NT2/D1 (cell line): ENCODE results near the gene ZNF597.

Experiments used
- DNase-seq: peaks from one replicate; pipeline ENCODE4 v3.0.0-alpha.2; 2011; ENCODE audit warnings: low read depth, low spot score
- H3K27me3 ChIP-seq: 2 replicates; pipeline ENCODE4 v1.6.0; 2011; ENCODE audit warnings: mild to moderate bottlenecking; ENCODE audit not compliant: insufficient read length, insufficient read depth
- H3K36me3 ChIP-seq: 2 replicates; pipeline ENCODE4 v1.6.1; 2011; ENCODE audit warnings: mild to moderate bottlenecking, low read length, mixed read lengths; ENCODE audit not compliant: insufficient read depth, insufficient read length
- H3K4me1 ChIP-seq: 2 replicates; pipeline ENCODE4 v1.5.1; 2011; ENCODE audit not compliant: insufficient read depth, insufficient read length
- H3K4me3 ChIP-seq: 2 replicates; pipeline ENCODE4 v1.5.1; 2011; ENCODE audit warnings: low read depth; ENCODE audit not compliant: insufficient read length
- H3K9ac ChIP-seq: 2 replicates; pipeline ENCODE4 v1.6.0; 2011; ENCODE audit warnings: low read depth; ENCODE audit not compliant: insufficient read length
- H3K9me3 ChIP-seq: 2 replicates; pipeline ENCODE4 v1.5.1; 2011; ENCODE audit warnings: mild to moderate bottlenecking, low read length; ENCODE audit not compliant: insufficient read depth
- SUZ12 ChIP-seq: IDR thresholded peaks from 2 replicates; pipeline ENCODE4 v1.6.1; 2011; ENCODE audit not compliant: insufficient read length, insufficient read depth; ENCODE audit errors: extremely low read depth
- YY1 ChIP-seq: IDR thresholded peaks from 2 replicates; pipeline ENCODE4 v1.6.1; 2011; ENCODE audit not compliant: insufficient read length, insufficient read depth
- ZNF274 ChIP-seq: IDR thresholded peaks from 2 replicates; pipeline ENCODE4 v1.6.1; 2011; ENCODE audit warnings: mild to moderate bottlenecking, low read depth, low read length

Gene ZNF597, protein sequence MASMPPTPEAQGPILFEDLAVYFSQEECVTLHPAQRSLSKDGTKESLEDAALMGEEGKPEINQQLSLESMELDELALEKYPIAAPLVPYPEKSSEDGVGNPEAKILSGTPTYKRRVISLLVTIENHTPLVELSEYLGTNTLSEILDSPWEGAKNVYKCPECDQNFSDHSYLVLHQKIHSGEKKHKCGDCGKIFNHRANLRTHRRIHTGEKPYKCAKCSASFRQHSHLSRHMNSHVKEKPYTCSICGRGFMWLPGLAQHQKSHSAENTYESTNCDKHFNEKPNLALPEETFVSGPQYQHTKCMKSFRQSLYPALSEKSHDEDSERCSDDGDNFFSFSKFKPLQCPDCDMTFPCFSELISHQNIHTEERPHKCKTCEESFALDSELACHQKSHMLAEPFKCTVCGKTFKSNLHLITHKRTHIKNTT

DNA sequence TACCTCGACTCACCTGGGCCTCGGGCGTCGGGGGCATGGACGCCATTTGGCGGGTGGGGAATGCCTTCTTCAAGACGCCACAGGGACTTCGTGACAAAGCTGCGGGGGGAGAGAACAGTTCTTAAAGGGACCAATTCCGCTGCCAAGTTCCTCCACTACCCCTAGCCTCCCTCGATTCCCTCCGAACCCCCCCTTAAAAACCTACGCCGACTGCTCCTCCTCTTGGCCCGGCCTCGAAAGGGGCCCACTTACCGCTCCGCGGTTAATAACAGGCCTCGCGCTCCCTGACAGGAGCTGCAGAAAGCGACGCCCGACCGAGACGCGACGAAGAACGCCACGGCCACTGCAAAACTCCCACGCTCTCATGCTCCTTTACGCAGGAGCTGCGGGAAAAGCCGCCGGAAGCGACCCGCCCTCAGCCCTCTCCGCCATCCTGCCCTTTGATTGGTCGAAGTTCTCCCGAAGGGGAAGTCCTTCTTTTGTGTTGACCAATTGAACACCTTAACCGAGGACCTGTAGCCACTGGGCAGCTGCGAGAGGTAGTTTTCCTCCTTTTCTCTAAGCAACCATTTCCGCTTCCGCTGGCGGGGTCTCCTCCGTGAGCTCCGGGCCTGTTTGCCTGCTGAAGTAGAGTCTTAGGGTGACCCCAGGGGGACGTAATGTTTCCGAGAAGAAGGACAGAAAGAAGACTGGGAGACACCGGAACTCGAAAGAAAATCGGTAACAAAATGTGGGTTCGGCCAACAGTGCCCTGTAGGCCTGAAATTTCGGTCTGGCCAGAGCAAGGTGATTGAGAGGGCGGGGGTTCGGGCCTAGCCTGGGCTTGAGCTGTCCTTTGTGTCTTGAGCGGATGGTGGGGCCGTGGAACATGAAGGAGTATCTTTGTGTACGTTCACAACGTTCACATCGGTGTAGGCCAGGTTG lies at the start of gene ZNF597, which contains the start of gene NAA60:
Gene ZNF597 (minus strand): TSS at position 397 of the 924 bp plus-strand sequence. CDS start 351 bp downstream, at position 46.
Gene NAA60 (plus strand): TSS at position 573 of the 924 bp plus-strand sequence. CDS start 32,548 bp downstream, outside the sequence.
- Histone ChIP-seq H3K27me3 (no peaks in the 10 kb centered on the region), H3K4me1 (peaks cover 3% of the 10 kb centered on the region), H3K9ac (peak within 1 kb of the TSS; percentile 95), H3K4me3 (peak within 1 kb of the TSS; percentile 93), H3K36me3 (peaks cover 68% of the 10 kb centered on the region), H3K9me3 (peaks cover 4% of the 10 kb centered on the region; the same call in 1 of the 2 replicates)
- TF ChIP-seq YY1: no peak
- TF ChIP-seq ZNF274: no peak
- no peak for TF ChIP-seq SUZ12
- DNase-seq: peak; percentile 95

GRCh38 chr16:3492356-3492755 lies 49.1 kb upstream of the ZNF597 start:
- DNase-seq: no peak
- peak overlapping the region; percentile 32 for H3K9ac ChIP-seq
- H3K9me3 ChIP-seq: no peaks in the 10 kb centered on the region
- peaks cover 8% of the 10 kb centered on the region for H3K36me3 ChIP-seq
- H3K4me3 ChIP-seq: no peak overlapping the region
- no peaks in the 10 kb centered on the region for H3K27me3 ChIP-seq
- TF ChIP-seq SUZ12: no peak
- no peak for TF ChIP-seq YY1
- no peak for TF ChIP-seq ZNF274
- H3K4me1 ChIP-seq: peaks cover 18% of the 10 kb centered on the region

DNA sequence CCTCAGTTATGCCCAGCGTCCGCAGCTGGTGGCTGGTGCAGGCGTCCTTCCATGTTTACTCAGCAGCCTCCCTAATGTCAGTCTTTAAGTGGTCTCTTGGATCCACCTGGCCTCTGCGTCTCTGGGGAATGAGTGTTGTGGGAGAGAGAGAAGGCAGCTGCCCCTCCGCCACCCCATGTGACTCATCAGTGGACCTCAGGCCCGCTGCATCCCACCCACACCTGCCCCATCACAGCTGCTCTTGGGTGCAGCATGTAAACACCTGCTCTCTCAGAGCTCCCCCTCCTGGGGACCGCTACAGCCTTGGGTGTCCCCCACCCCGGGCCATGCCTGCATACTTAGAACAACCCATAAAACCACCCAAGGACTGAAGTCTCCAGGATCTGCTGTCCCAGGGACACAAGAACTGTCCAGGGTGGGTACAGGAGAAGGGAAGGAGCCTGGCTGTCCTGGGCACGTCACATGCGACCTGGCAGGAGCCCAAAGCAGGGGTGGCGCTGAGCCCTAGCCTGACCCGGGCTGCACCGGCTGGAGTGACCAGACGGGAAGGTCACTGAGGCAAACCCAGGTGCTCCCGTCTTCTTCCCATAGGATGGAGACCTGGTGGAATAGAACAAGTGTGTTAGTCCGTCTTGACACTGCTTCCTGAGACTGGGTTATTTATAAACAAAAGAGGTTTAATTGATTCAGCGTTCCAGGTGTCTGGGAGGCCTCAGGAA lies 47.8 kb upstream of the ZNF597 start:
- Histone ChIP-seq H3K27me3 (no peaks in the 10 kb centered on the region), H3K4me3 (no peak overlapping the region), H3K36me3 (peaks cover 20% of the 10 kb centered on the region), H3K9ac (no peak overlapping the region), H3K9me3 (no peaks in the 10 kb centered on the region), H3K4me1 (peaks cover 18% of the 10 kb centered on the region)
- no peak for TF ChIP-seq ZNF274
- no peak for DNase-seq

- H3K9me3 ChIP-seq: no peaks in the 10 kb centered on the region
- H3K36me3 ChIP-seq: peaks cover 43% of the 10 kb centered on the region
- TF ChIP-seq YY1: no peak
- no peak for TF ChIP-seq ZNF274
- TF ChIP-seq SUZ12: no peak
- H3K9ac ChIP-seq: no peak overlapping the region
- H3K4me3 ChIP-seq: no peak overlapping the region
- H3K27me3 ChIP-seq: no peaks in the 10 kb centered on the region
- peaks cover 17% of the 10 kb centered on the region for H3K4me1 ChIP-seq
- no peak for DNase-seq
Measured at GRCh38 chr16:3488801-3489200, 45.5 kb upstream of the ZNF597 start.

DNA sequence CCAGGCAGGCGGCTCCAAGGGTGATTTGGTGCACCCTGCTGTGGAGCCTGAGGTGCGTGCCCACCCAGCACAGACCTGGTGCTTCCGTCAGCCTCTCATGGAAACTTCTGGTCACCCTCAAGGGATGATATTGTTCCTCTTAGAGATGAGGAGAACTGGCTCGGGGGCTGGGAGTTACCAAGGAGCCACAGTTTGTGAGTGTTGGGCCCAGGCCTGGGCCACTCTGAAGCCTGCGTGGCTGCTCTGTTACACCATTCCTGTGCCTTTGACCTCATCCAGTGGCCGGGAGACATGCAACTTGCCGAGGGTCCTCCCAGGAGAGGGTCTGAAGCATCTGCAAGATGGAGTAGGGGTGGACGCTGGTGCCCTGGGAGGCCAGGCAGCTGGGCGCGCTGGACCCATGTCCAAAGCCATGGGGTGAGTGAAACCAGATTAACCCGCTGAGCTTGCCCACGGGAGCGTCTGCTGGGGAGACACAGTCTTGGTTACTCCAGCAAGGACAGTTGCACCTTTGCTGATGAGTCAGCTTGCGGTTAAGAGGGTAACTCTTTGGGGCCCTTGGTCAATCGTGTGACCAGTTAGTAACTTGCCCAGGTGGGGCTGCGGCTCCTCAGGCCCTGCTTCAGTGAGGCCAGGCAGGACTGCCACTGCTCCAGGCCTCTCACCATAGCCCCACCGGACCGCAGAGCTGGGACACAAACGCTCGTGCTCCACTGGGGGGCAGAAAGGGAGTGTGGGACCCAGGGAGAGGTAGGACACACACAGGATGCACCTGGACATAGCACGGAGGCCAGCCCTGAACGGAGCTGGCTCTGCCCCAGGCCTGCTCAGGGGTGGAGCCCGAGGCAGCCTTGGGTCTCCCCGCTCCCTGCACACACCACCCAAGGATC lies 44.5 kb upstream of the ZNF597 start:
- DNase-seq: no peak
- Histone ChIP-seq H3K4me3 (no peak overlapping the region), H3K9ac (no peak overlapping the region), H3K27me3 (no peaks in the 10 kb centered on the region), H3K4me1 (peaks cover 17% of the 10 kb centered on the region), H3K36me3 (peaks cover 53% of the 10 kb centered on the region), H3K9me3 (no peaks in the 10 kb centered on the region)
- TF ChIP-seq ZNF274 (no peak), SUZ12 (no peak), YY1 (no peak)
